Measurements from ENCODE around the gene NFATC1.

Gene NFATC1

DNA sequence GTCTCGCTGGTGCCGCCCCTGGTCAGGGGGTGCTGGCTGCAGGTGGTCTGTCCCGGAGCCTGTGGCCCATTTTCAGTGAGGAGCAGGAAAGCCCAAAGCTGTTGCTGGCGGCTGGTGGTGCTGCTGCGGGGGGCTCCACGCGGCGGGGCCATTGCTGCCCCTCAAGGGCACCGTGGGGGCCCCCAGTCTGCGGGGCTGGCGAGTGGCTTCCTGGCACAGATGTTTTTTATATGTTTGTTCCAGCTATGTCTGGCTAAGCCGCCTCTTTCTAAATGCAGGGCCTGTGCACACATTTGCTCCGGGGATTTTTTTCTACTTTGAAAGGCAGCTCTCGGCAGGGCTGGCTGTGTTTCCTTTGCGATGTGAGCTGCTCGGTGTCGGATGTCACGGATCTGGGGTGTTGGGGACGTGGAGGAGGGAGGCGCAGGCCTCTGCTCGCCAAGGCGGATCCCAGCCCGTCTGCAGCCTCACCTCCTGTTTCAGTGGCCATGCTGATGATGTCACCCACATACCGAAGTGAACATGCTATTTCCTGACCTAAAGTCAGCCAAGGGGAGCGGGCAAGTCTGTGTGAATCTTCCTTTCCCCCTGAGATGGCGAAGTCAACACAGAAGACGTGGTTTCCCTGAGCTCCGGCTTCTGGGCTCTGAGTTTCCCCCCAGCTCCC is 171.9 kb downstream of the NFATC1 start:
- DNase-seq, result no peak

DNA sequence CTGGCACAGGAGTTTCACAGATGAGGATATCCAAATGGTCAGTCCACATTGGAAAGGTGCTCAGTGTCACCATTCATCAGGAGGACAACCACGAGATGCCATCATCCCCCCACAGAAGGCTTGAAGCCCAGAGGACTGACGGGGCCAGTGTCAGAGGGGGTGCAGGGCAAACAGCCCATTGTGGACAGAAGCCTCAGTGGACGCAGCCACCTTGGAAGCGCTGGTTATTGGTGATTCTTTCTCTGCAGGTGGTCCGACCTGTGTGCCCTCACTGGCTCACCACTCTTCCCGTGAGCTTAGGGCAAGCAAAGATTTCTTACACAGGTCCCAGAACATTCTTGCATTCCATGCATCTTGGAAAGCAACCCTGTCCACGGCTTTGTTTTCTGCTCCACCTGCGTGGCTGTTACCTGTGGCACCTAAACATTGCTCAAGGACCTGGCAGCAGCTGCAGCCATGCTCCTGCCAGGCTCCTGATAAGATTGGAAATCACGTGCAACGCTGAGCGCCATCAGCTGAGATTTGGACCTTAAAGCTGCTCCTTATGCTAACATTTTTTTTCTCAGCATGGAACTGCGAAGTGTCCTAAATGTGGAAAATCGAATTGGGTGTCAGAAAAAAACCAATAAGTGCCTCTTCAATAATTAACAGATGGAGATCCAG is 172.9 kb downstream of the NFATC1 start:
- in situ Hi-C loops (cut with MboI; ENCODE audit: low pct_unique_long_range_greater_than_20kb, low sequenced_read_pairs), result no loop called here

More for the DNA sequence above, 171.9 kb downstream of the NFATC1 start:
- in situ Hi-C loops (cut with MboI; ENCODE audit: low pct_unique_long_range_greater_than_20kb, low sequenced_read_pairs), result no loop called here

DNA sequence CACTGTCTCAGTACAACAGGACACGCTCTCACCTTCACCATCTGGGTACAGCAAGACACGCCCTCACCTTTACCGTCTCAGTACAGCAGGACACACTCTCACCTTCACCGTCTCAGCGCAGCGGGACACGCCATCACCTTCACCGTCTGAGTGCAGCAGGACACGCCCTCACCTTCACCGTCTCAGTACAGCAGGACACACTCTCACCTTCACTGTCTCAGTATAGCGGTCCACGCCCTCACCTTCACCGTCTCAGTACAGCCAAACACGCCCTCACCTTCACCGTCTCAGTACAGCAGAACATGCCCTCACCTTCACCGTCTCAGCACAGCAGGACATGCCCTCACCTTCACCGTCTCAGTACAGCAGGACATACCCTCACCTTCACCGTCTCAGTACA is 174.0 kb downstream of the NFATC1 start:
- in situ Hi-C loops (cut with MboI; ENCODE audit: low pct_unique_long_range_greater_than_20kb, low sequenced_read_pairs), result no loop called here
- DNase-seq, result no peak

More for the DNA sequence above, 172.9 kb downstream of the NFATC1 start:
- no peak for DNase-seq

DNA sequence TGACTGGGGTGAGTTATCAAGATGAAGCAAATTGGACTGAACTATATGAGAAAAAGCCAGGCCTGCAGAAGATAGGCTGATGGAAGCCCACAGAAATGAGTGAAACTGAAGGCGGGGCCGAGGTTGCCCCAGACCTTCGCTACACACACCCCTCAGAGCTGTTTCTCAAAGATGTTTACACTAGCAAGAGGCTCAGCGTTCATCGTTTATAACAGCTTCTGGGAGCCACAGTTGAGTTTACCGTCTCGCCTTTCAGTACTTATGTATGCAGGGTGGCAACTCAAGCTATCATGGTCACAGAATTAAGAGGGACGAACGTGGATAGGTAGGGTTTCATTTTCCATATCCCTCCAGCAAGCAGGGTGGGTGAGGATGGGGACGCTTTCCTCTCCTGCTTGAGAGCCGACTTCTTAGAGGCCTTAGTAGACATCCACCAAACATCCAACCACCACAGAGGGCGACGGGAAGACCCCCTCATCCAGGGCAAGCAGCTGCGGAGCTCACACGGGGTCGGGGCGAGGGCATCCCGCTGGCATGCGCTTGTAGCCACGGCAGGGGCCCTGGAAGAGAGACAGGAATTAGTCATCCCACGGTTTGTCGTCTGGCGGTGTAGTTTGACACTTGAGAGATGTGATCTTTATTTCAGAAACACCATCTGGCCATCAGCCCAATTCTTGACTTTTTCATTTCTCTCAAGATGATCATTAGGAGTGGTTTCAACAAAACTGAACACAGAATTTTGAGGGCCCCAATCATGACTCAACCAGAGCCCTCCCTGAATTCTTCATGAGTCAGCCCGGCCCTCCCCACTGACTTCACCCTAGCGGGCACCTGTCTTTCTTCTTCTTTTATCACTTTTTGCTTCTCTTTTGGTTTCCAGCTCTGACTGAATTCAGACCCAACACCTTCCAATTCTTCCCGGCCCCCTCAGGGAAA is 174.8 kb downstream of the NFATC1 start:
- in situ Hi-C loops (cut with MboI; ENCODE audit: low pct_unique_long_range_greater_than_20kb, low sequenced_read_pairs), result no loop called here
- DNase-seq, result no peak

DNA sequence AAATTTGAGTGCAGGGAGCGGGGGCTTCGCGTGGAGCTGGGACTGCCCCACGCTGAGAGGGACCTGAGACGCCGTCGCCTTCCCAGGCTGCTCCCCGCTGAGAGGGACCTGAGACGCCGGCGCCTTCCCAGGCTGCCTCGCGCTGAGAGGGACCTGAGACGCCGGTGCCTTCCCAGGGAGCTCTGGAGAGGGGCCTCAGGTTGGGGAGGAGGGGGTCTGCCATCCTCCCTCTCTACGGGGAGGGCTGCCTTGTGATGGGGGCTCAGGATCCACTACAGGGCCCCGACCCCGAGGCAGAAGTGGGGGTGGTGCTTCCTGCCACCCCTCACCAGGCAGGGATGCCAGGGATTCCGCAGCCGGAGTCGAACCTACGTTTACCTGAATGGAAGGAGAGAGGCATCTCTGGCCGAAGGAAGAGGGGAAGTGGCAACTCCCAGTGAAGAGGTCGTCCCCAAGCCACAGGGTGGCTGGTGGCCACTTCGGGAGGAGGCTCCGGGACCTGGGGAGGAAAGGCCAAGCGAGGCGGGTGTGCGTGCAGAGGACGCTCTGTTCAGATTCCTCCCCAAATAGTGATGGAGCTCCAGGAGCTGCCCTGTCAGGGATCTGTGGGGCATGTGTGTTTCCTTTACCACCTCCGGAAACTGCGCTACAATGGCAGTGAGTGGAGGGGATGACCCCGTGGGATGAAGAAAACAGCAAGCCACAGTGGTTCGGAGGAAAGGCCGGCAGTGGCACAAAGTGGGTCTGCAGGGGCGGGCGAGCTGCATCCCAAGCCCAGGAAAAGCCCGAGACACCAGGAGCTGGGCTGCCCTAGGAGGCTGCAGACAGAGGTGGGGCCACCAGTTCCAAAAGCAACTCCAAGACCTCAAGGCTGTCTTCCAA is 175.7 kb downstream of the NFATC1 start:
- in situ Hi-C loops (cut with MboI; ENCODE audit: low pct_unique_long_range_greater_than_20kb, low sequenced_read_pairs), result no loop called here
- DNase-seq, result no peak

DNA sequence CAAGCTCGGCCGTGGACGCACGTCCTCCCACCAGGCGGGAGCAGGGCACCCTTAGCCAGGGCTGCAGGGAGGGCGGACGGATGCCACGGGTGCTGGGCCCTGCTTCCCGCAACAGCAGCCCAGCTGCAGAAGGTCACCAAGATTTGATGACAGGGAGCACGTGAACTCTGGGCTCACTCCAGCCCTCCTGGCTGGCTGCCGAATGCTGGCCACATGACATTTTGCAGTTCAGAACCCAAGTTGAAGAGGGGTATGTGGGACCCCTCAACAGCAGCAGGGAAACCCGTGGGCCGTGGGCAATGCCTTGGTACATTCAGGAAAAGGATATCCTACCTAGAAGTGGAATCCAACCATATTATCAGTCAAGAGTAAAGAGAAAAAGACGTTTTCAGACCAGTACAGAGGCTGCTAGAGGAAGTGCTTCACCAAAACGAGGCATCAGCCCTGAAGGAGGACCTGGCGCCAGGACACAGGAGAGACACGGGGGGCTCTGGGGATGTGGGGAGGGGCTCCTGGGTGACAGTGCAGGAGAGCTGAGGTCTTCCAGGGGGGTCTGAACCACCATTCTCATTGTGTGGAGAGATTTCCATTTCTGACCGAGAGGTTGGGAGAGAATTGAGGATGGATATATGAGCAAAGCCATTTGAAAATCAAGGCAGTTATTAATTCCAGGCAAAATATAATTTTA is 176.5 kb downstream of the NFATC1 start:
- in situ Hi-C loops (cut with MboI; ENCODE audit: low pct_unique_long_range_greater_than_20kb, low sequenced_read_pairs), result no loop called here
- no peak for DNase-seq

DNA sequence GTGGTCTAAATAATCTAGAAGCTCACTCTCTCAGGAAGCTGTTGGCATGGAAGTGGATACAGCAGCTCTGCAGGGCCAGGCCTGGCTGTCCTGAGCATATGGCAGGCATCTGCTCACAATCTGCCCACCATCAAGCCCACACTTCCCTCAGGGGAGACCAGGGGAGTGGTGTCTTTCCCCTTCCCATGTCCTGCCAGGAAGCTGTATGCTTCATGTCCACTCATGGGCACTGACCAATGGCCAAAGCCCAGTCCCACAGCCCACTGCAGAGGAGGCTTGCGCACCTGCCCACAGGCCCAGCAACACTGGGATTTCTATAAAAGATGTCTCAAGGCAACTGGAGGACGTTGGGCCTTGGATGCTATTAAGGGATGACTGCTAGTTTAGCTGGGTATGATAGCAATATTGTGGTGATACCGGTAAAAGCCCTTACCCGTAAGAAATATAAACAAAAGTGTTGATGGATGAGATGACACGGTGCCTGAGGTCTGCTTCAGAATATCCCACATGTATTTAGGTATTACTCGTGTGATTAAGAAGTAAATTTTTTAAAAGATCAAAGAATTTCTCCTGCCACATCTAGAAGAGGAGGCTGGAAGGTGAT is 177.2 kb downstream of the NFATC1 start:
- in situ Hi-C loops (cut with MboI; ENCODE audit: low pct_unique_long_range_greater_than_20kb, low sequenced_read_pairs), result no loop called here
- DNase-seq, result no peak

DNA sequence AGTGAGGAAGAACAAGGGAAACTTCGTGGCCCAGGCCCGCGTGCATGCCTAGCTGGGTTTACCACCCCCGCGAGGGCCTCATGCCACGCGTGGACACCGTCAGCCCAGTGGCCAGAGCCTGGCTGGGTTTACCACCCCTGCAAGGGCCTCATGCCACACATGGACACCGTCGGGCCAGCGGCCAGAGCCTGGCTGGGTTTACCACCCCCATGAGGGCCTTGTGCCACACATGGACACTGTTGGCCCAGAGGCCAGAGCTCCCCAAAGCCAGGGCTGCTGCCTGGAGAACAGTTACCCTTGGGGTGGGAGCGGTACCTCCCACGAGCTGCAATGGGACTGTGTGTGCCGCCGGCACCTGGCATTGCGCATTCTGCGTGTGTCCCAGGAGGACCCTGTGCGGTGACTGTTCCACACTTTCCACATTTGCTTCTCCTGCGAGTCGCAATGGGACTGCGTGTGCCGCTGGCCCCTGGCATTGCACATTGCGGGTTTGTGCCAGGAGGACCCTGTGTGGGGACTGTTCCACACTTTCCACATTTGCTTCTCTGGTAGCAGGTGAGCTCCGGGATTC is 178.3 kb downstream of the NFATC1 start:
- in situ Hi-C loops (cut with MboI; ENCODE audit: low pct_unique_long_range_greater_than_20kb, low sequenced_read_pairs), result no loop called here
- no peak for DNase-seq

DNA sequence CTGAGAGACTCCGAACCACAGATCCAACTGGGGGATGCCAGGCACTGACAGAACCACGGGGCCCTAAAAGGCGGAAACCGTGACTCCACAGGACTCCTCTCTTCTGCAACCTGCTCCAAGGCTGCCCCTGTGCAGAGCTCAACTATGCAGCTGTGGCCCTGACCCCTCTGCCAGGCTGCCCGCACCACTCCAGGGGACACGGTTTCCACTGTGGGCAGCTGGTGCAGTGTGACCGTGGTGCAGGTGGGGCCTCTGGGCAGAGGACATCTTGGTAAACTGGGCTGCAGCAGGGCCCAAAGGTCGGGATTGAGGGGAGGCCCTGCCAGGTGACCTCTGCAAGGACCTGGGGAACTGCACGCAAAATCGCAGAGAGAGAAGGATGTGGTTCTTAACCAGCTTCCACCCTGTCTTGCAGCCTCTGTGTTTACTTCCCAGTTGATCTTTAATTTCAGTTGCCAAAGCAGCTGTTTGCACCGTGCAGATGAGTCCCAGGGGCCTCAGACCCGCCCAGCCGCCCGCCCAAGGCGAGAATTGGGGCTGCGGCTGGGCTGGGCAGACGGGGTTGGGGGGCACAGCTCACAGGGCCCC is 179.3 kb downstream of the NFATC1 start:
- in situ Hi-C loops (cut with MboI; ENCODE audit: low pct_unique_long_range_greater_than_20kb, low sequenced_read_pairs), result no loop called here
- DNase-seq, result peak; percentile 25

DNA sequence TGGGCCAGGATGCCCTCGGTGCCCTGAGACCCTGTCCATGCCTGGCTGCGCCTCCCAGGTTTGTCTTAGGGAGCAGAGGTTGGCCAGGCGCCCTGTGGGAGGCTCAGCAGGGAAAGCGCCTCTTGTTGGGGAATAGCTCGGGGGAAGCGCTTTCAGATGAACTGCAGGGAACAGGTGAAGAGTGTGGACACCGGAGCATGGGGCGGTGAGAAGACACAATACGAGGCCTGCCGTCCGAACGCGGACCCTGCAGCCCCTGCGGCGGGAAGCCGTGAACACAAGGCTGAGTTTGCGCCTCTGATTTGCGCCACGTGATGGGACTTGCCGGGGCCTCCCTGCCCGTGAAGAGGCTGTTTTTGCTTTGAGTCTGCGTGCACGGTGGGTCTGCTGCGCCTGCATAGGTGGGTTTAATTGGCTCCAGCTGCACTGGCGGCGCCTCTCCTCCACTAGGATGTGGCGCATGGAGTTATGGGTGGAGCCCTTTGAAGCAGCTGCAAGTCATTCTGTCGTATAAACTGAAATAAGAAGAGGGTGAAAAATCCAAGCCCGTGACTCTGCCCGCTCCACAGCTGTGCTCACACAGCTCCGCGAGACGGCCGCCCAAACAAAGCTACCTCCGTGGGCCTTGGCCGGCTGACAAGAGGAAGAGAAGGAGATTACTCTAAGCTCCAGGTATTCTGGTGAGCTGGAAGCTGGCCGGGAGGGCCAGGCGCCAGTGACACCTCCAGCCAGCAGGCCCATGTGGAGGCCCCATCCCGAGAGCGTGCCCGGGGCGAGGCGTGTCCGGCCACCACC is 180.4 kb downstream of the NFATC1 start:
- in situ Hi-C loops (cut with MboI; ENCODE audit: low pct_unique_long_range_greater_than_20kb, low sequenced_read_pairs), result no loop called here
- no peak for DNase-seq

DNA sequence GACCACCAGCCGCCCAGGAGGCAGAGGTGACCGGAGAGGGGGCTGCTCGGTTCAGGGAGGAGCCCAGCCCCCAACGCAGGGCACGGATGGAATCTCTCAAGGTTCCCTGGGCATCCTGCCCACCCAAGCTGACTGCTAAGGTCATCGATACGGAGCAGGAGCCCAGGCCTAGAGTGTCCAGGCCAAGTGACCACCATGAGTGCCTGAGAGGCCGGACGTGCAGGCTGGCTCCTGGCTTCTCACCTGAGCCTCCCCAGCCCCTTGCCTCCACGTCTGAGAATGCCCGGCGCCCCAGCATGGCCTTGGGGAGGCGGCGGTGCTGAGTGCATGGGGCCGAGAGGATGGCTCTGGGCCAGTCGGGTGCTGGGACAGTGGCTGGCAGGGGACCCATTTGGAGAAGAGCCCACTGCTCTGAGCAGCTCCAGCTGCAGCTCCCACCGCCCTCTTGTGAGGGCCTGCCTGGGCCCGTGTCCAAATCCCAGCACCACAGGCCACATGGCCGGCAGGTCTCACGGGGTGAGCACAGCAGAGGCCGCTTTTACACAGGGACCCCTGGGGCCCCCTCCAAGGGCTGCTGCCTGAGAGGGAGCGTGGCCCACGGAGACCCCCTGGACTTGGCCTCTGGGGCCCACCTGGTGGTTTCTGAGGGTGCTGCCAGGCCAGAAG is 181.1 kb downstream of the NFATC1 start:
- in situ Hi-C loops (cut with MboI; ENCODE audit: low pct_unique_long_range_greater_than_20kb, low sequenced_read_pairs), result no loop called here
- no peak for DNase-seq

DNA sequence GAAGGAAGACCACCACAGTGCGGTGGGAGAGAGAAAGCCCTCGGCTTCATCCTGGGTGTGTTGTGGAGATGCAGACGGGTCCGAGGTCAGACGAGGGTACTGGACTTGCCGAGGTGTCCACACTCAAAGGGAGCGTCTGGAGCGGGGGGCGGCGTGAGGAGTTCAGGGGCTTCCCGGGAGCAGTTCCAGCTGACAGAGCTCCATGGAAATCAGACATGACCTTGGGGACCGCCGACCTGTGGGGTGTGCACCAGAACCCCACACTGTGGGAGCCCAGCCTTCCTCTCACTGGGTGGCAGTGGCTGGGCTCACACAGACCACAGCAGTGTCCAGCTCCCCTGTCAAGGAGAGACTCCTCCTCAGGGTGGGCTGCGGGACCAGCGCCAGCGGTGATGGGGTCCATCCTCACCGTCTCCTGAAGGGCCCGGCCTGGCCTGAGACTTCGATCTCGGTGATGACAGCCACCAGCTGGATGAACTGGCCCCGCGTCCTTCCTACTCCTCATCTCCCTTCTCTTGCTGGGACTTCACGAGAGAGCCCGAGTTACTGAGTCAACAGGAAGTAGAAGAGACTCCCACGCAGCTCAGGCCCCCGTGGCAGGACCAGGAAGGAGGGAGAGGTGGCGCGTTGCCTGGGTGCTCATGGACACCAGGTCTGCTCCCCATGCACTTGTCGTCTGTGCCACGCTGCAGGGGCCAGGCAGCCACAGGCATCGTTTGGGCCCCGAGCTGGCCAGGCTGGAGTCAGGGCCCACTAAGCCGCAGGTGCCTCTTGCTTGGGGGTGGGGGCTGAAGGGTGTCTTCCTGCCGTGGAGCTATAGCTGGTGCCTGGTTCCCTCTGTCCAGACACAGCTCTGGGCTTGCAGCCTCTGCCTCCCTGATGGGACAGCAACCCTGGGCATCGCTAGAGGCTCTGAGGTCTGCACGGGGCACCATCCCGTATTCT is 182.0 kb downstream of the NFATC1 start:
- in situ Hi-C loops (cut with MboI; ENCODE audit: low pct_unique_long_range_greater_than_20kb, low sequenced_read_pairs), result no loop called here
- peak; percentile 56 for DNase-seq

DNA sequence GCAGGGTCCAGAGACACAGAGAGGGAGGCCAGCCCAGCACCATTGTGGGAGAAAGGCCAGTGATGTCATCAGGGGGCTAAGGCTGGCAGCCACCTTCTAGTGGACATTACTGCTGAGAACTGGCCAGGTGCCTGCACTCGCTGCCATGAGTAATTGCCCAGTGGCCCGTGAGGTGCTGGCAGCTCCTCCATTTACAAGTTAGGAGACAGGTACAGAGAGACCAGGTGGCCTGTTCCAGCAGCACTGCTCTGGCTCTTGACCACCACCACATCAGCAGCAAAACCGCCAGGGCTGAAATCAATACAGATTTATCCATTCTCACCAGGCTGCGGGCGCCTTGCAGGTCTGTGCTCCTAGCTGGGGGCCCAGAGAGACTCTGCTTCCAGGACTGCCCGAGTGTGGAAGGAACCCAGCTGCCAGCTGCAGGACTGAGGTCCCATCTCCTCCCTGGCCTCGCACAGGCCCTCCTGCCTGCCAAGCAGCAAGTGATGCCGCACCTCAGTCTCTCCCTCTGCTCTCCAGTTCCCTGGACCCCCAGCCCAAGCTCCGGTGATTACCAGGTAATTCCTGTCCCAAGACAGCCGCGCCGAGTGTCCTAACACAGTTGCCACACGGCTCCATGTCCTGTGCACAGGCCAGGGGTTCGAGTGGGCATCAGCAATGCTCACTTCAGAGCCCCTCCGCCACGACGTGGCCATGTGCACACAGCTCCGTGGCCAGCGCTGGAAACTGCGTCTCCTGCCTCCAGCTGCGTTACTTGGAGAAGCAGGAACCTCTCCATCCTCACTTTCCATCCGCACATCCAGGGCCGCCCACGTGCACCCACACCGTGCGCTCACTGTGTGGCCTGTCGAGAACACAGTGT is 182.9 kb downstream of the NFATC1 start:
- in situ Hi-C loops (cut with MboI; ENCODE audit: low pct_unique_long_range_greater_than_20kb, low sequenced_read_pairs), result no loop called here
- no peak for DNase-seq
